Stimulated activated naive CD8-positive, alpha-beta T cell treated with anti-CD3 and anti-CD28 coated beads, Interleukin-15, Interleukin-2, amounts not matched to agents 100 ng/mL and 50 ng/mL, for 24 hours (primary cell): ENCODE data around the gene SUMO1.

ENCODE experiments used
- H3K27ac Mint-ChIP-seq: one replicate; pipeline ENCODE4 v1.8.0; 2021; ENCODE audit warnings: mild to moderate bottlenecking, mixed read lengths
- H3K27me3 Mint-ChIP-seq: one replicate; pipeline ENCODE4 v1.8.0; 2021; ENCODE audit warnings: mixed read lengths
- H3K36me3 Mint-ChIP-seq: one replicate; pipeline ENCODE4 v1.8.0; 2021; ENCODE audit warnings: low read depth, mixed read lengths
- H3K4me1 Mint-ChIP-seq: one replicate; pipeline ENCODE4 v1.8.0; 2021; ENCODE audit warnings: low read depth, mixed read lengths
- H3K4me3 Mint-ChIP-seq: one replicate; pipeline ENCODE4 v1.8.0; 2021; ENCODE audit warnings: mild to moderate bottlenecking, mixed read lengths
- H3K9me3 Mint-ChIP-seq: one replicate; pipeline ENCODE4 v1.8.0; 2021; ENCODE audit warnings: mixed read lengths

Gene SUMO1

DNA sequence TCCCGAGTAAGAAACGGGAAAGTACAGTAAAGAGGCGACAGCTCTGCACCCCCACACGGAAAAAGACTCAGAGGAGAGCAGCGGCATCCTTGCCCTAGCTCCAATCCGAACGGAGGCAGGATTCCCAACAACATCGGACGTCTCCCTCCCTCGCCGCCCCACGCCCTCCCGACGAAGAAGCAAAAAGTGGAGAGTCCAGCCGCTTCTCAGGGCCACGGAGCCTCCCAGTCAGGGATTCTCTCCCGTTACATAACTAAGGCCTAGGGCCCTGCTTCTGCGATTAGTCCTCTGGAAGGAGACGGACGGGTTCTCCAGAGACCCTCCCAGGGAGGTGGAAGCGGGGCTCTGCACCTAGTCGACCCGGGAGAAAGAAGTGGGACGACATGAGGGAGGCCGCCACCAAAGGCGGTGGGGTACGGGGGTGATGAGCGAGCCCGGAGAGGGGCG, 587 bp downstream of the SUMO1 start:
- Mint-ChIP-seq H3K9me3 (no peaks in the 10 kb centered on the region), H3K4me3 (peak overlapping the region; percentile 95), H3K27ac (peak overlapping the region; percentile 83), H3K4me1 (peaks cover 49% of the 10 kb centered on the region), H3K27me3 (no peaks in the 10 kb centered on the region), H3K36me3 (no peaks in the 10 kb centered on the region)

DNA sequence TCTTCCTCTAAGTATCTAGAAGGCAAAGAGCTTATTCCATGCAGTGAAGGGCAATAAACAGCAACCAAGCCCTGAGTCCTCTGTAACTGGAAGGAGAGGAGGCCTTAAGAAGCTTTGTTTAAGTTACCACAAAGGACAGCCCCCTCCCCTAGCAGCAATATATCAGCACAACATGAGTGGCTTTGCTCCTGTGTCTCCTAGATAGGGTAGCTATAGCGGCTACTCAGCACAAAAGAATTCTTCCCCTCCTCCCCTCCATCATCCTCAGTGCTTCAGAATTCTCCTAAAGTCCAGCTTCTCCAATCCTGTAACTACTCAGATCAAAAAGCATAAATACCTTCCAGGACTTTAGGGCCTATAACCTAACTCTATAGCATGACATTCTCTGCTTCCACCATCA, 16.5 kb downstream of the SUMO1 start:
- H3K27me3 Mint-ChIP-seq = no peaks in the 10 kb centered on the region
- peaks cover 45% of the 10 kb centered on the region for H3K36me3 Mint-ChIP-seq
- H3K27ac Mint-ChIP-seq = no peak overlapping the region
- H3K9me3 Mint-ChIP-seq = no peaks in the 10 kb centered on the region
- H3K4me1 Mint-ChIP-seq = peaks cover 22% of the 10 kb centered on the region
- no peak overlapping the region for H3K4me3 Mint-ChIP-seq

DNA sequence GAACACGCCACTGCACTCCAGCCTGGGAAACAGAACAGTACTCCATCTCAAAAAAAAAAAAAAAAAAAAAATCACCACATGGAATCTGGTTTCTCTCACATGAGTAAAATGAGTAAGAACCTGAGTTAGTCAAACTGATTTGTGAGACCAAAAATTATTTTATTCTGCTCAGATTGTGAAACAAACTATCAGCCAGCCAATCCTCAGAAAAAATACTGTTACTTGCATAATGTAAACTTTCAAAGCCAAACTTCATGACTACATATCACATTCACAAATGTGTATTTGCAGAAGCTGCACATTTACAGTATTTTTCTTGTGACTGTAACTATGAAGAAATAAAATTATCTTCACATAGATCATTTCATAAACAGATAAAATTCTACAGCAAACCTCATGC, 23.2 kb downstream of the SUMO1 start:
- peaks cover 50% of the 10 kb centered on the region for H3K36me3 Mint-ChIP-seq

DNA sequence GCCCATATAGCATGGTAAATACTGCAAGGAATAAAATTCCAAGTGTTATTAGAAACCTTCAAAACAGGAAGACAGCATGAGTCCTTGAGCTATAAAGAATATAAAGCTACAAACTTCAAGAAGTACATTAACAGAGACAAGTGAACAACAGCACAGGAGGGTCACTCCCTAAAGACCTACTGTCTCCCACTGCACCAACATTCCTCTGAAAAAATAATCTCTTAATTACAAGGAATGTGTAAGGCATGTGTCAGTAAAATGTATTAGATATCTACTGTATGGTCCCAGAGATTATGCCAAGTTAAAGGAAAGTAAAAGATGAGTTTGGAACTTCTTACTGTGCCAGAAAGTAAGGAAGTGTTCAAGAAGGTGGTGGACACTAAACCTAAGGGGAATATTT, 29.9 kb downstream of the SUMO1 start:
- Mint-ChIP-seq H3K27ac (no peak overlapping the region), H3K4me1 (no peaks in the 10 kb centered on the region), H3K27me3 (no peaks in the 10 kb centered on the region), H3K36me3 (peaks cover 35% of the 10 kb centered on the region), H3K9me3 (no peaks in the 10 kb centered on the region), H3K4me3 (no peak overlapping the region)

More for the DNA sequence above, 23.2 kb downstream of the SUMO1 start:
- no peak overlapping the region for H3K4me3 Mint-ChIP-seq
- H3K27ac Mint-ChIP-seq = no peak overlapping the region
- H3K4me1 Mint-ChIP-seq = peaks cover 5% of the 10 kb centered on the region
- H3K9me3 Mint-ChIP-seq = no peaks in the 10 kb centered on the region
- H3K27me3 Mint-ChIP-seq = no peaks in the 10 kb centered on the region

DNA sequence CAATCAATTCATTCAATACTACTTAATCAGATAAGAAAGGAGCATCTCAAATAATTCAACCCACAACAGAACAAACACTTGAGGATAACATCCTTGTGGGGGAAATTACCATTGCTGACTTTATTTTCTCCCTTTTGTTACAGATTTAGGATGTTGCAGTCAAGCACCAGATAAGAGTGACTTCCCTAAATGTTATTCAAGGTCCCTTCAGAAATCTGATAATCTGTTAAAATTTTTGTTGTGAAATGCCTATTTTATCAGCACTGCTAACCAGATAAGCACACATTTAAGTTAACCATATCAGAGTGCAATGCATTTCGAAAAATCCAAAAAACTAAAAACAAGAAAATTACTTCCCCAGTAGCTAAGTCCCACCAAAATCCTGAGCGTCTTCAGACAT, 33.5 kb downstream of the SUMO1 start:
- Mint-ChIP-seq H3K27ac (no peak overlapping the region), H3K36me3 (peaks cover 26% of the 10 kb centered on the region), H3K9me3 (no peaks in the 10 kb centered on the region), H3K4me1 (no peaks in the 10 kb centered on the region), H3K4me3 (no peak overlapping the region), H3K27me3 (no peaks in the 10 kb centered on the region)

DNA sequence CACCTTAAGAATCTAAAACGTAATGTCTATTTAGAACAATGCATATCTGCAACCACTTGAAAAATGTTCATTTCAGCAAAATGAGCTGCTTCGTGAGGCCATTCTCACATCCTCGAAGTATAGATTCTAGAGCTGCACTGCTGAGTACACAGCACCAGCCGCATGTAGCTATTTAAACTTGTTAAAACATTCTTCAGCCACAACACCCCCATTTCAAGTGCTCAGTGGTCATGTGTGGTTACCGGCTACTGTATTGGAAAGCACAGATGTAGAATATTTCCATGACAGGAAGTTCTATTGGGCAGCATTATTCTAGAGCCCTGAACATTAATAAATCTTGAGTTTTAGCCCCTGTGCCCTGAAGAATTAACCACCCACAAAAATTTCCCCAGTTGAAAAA, 35.0 kb downstream of the SUMO1 start:
- Mint-ChIP-seq H3K4me1 (no peaks in the 10 kb centered on the region), H3K27ac (no peak overlapping the region), H3K9me3 (no peaks in the 10 kb centered on the region), H3K4me3 (no peak overlapping the region), H3K36me3 (peaks cover 25% of the 10 kb centered on the region), H3K27me3 (peaks cover 5% of the 10 kb centered on the region)

DNA sequence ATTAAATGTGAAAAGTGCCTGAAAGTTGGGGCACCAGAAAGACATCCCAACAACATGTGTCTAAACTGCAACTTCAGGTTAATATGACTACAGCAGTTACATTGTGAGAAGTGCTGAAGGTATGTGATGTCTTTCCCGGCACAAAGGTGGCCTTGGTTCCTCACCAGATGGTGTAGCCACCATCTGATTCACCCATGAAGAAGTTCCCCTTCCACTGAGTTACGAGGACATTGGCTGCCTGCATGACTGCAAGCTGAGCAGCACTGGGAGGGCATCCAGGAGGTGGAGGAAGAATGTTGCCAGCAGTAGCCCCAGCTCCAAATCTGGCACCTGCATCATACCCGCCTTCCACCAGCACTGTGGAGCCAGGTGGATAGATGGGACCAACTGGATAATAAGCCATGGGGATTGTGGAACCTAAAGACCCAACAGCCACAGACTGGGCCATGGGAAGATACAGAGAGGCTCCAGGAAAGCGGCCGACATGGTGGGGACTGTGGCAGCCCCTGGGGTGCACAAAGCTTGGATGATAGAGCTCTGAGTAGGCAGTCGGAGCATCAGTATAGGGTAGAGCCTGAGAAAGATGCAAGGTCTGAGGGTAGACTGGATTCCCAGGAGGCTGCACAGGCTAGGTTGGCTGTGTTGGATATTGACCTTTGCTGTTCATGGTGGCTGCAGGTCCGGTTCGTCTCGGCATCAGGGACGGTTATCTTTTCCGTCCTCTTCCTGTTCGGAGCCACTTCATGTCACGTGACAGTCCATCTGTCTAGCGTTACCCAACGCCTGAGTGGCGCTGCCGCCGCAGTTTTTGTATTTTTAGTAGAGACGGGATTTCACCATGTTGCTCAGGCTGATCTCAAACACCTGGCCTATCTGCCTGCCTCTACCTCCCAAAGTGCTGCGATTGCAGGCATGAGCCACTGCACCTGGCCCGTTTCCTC, 36.9 kb downstream of the SUMO1 start:
- H3K4me3 Mint-ChIP-seq = no peak overlapping the region
- H3K9me3 Mint-ChIP-seq = no peaks in the 10 kb centered on the region
- peaks cover 12% of the 10 kb centered on the region for H3K27me3 Mint-ChIP-seq
- no peak overlapping the region for H3K27ac Mint-ChIP-seq
- H3K4me1 Mint-ChIP-seq = no peaks in the 10 kb centered on the region
- peaks cover 14% of the 10 kb centered on the region for H3K36me3 Mint-ChIP-seq

DNA sequence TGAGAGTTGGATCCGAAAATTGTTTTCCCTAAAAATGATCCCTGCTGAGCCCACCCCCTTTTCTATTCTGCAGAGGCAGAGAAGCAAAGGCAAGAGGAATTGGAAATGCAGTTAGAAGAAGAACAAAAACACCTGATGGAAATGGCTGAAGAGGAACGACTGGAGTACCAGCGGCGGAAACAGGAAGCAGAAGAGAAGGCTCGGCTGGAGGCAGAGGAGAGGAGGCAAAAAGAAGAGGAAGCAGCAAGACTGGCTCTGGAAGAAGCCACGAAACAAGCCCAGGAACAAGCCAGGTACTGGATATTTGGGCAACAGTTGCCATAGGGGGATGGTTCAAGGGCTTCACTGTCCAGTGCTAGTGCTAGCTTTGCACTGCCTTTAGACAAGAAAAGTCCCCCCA, 41.7 kb downstream of the SUMO1 start:
- H3K4me1 Mint-ChIP-seq = no peaks in the 10 kb centered on the region
- no peaks in the 10 kb centered on the region for H3K36me3 Mint-ChIP-seq
- no peak overlapping the region for H3K4me3 Mint-ChIP-seq
- H3K27me3 Mint-ChIP-seq = peaks cover 13% of the 10 kb centered on the region
- H3K9me3 Mint-ChIP-seq = no peaks in the 10 kb centered on the region
- no peak overlapping the region for H3K27ac Mint-ChIP-seq

DNA sequence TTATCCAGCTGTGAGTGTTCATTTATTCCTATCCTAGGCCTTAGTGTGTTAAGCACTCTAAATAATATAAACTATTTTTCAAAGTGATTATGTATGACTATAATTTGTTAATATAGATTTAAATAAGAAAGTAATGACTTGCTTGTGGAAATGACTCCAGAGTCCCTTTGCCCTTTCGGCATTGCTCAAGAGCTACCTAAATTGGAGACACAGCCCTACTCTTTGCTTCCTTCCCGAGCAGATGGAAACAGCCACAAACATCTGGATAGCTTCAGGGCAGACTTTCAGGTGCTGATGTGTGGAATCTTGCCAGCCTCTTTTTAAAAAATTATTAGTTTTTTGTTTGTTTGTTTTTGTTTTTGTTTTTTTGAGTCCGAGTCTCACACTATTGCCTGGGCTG, 44.0 kb downstream of the SUMO1 start:
- Mint-ChIP-seq H3K36me3 (no peaks in the 10 kb centered on the region), H3K9me3 (no peaks in the 10 kb centered on the region), H3K27me3 (peaks cover 13% of the 10 kb centered on the region), H3K4me3 (no peak overlapping the region), H3K4me1 (no peaks in the 10 kb centered on the region), H3K27ac (no peak overlapping the region)

DNA sequence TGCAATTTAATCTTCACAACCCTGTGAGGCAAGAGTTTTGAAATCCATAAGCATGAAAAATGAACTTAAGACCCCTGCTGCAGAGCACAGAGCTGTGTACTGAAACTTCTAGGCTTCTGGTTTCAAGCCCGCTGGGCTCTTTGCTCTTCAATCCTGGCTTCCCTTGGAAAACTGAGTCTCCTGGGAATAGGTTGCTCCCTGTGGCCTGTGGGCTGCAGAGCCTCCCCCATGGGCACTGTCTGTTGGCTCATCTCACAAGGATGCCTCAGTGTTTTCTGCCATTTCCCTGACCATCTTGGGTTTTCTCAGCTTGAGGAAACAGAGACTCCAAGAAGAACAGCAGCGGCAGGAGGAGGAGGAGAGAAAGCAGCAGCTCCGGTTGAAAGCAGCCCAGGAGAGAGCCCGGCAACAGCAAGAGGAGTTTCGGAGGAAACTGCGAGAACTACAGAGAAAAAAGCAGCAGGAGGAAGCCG, 44.5 kb downstream of the SUMO1 start:
- H3K27ac Mint-ChIP-seq = no peak overlapping the region
- no peaks in the 10 kb centered on the region for H3K9me3 Mint-ChIP-seq
- H3K4me3 Mint-ChIP-seq = no peak overlapping the region
- no peaks in the 10 kb centered on the region for H3K36me3 Mint-ChIP-seq
- H3K4me1 Mint-ChIP-seq = no peaks in the 10 kb centered on the region
- H3K27me3 Mint-ChIP-seq = peaks cover 13% of the 10 kb centered on the region

DNA sequence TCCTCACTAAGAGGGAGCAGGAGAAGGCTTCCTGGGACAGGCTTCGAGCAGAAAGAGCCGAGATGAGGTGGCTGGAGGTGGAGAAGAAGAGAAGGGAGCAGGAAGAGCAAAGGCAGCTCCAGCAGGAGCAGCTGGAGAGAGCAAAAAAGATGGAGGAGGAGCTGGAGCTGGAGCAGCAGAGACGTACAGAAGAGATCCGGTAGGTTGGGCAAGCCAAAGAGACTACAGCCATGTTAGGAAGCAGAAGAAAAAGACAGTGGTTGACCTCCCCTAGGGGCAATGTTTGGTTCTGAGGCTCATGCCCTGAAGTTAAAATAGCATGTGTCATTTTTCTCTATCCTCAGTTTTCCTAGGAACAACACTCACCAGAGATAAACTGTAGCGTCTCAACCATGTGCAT, 45.1 kb downstream of the SUMO1 start:
- Mint-ChIP-seq H3K27ac (no peak overlapping the region), H3K27me3 (peaks cover 8% of the 10 kb centered on the region)

DNA sequence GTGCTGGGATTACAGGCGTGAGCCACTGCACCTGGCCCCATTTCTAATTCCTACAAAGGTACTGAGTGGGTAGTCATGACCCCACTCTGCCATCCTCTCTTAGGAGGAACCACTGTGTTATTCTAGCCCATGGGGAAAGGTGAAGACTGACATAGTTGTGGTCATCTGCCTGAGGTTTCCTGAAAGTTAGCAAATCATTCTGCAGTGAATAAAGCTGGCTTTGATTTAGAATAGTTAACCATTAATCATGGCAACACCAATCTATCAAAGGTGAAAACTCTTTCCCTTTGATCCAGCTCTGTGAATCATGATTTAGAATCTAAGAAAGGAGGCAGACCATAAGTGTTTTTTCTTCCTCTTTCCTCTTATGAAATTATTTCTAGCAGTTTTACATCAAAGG, 50.8 kb downstream of the SUMO1 start:
- no peak overlapping the region for H3K27ac Mint-ChIP-seq
- H3K4me1 Mint-ChIP-seq = no peaks in the 10 kb centered on the region
- no peak overlapping the region for H3K4me3 Mint-ChIP-seq
- peaks cover 21% of the 10 kb centered on the region for H3K27me3 Mint-ChIP-seq
- H3K36me3 Mint-ChIP-seq = no peaks in the 10 kb centered on the region
- no peaks in the 10 kb centered on the region for H3K9me3 Mint-ChIP-seq

More for the DNA sequence above, 45.1 kb downstream of the SUMO1 start:
- Mint-ChIP-seq H3K36me3 (no peaks in the 10 kb centered on the region), H3K4me3 (no peak overlapping the region), H3K4me1 (no peaks in the 10 kb centered on the region), H3K9me3 (no peaks in the 10 kb centered on the region)

DNA sequence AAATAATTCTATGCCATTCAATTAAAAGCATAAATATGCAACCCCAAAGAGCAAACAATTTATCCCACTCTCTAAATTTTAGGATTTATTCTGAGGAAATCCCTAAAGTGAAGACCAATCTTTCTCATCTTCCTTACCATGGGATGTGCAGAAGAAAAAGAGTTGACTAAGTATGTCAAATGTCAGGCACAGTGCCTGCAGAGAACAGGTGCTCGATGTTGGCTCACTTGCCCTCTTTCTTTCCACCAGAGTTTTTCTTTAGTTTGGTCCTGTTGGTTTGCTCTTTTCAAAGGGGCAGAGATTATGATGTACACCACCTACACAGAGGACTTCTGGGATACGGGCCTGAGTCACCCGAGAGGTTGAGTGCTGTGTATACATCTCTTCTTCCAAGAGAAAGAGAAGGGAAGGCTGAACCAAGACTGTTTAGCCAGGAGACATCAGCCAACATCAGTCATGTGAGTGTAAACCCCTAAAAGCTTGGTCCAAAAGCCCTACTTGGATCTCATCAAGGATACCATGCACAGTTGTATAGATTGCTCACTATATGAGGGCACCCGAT, 51.7 kb downstream of the SUMO1 start:
- H3K27ac Mint-ChIP-seq = no peak overlapping the region
- no peak overlapping the region for H3K4me3 Mint-ChIP-seq
- peaks cover 21% of the 10 kb centered on the region for H3K27me3 Mint-ChIP-seq
- H3K4me1 Mint-ChIP-seq = no peaks in the 10 kb centered on the region
- H3K36me3 Mint-ChIP-seq = no peaks in the 10 kb centered on the region
- H3K9me3 Mint-ChIP-seq = no peaks in the 10 kb centered on the region

DNA sequence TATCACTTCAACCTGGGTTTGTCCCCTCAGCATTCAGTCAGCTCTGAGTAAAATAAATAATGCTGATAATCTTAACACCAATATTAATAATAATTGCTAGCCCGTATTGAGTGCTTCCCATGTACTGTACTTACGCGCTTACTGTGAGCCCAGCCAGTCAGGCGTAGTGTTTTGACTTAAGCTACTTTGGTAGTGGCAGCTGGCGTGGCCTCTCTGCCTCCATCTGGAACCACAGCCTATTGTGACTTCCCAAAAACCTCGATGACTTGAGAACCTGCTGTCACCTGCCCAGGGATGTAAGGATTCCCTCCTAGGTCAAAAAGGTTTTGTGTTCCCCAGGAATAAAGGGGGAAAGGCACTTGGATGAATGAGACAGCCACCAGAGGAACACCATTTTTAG, 53.2 kb downstream of the SUMO1 start:
- Mint-ChIP-seq H3K9me3 (no peaks in the 10 kb centered on the region), H3K4me1 (no peaks in the 10 kb centered on the region), H3K4me3 (no peak overlapping the region)

DNA sequence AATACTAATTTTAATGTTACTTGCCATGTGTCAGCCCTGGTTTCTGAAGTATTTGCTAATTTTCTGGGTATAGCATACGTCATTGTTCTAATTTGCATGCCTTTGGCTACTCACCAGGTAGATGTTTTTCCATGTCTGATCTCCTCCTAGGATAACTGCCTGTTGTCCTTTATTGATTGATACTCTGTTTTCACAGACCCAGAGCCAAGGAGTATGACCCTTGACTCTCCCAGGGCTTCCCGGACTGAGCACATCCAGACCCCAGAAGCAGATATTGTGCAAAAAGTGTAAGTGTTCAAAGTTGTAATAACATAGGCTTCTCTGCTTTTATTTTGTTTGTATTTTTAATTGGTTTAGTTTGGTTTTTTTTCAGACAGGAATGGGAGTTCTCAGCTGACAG, 53.8 kb downstream of the SUMO1 start:
- H3K36me3 Mint-ChIP-seq = no peaks in the 10 kb centered on the region
- H3K27me3 Mint-ChIP-seq = peaks cover 21% of the 10 kb centered on the region
- no peaks in the 10 kb centered on the region for H3K9me3 Mint-ChIP-seq
- no peak overlapping the region for H3K4me3 Mint-ChIP-seq
- no peak overlapping the region for H3K27ac Mint-ChIP-seq
- no peaks in the 10 kb centered on the region for H3K4me1 Mint-ChIP-seq

More for the DNA sequence above, 53.2 kb downstream of the SUMO1 start:
- Mint-ChIP-seq H3K27me3 (peaks cover 21% of the 10 kb centered on the region), H3K36me3 (no peaks in the 10 kb centered on the region), H3K27ac (no peak overlapping the region)
